Loucy (cell line): Measurements from ENCODE around the gene MACF1.

Experiments used
- H2AFZ ChIP-seq: fragments of 200-600 bp; sonication (generic); 2 replicates; pipeline ENCODE4 v1.6.0; 2016; ENCODE audit warnings: antibody characterized with exemption, mild to moderate bottlenecking, low read length, moderate library complexity
- H3F3A ChIP-seq: fragments of 200-600 bp; 2 replicates; pipeline ENCODE4 v1.6.0; 2016; ENCODE audit warnings: antibody characterized with exemption, low read depth, mild to moderate bottlenecking
- H3K27me3 ChIP-seq: fragments of 200-600 bp; sonication (generic); 2 replicates; pipeline ENCODE4 v1.6.1; 2014; ENCODE audit warnings: low read length, mild to moderate bottlenecking; ENCODE audit not compliant: insufficient read depth, poor library complexity, severe bottlenecking
- H3K36me3 ChIP-seq: fragments of 200-600 bp; sonication (generic); 2 replicates; pipeline ENCODE4 v1.6.1; 2016; ENCODE audit warnings: low read length; ENCODE audit not compliant: insufficient read depth
- H3K4me1 ChIP-seq: fragments of 200-600 bp; sonication (generic); 2 replicates; pipeline ENCODE4 v1.5.1; 2014; ENCODE audit warnings: low read length, mild to moderate bottlenecking; ENCODE audit not compliant: insufficient read depth, poor library complexity, severe bottlenecking
- H3K4me2 ChIP-seq: fragments of 200-600 bp; sonication (generic); 2 replicates; pipeline ENCODE4 v1.6.0; 2014; ENCODE audit warnings: antibody characterized with exemption, low read length, low read depth, mild to moderate bottlenecking; ENCODE audit not compliant: poor library complexity, severe bottlenecking
- H3K4me3 ChIP-seq: fragments of 200-600 bp; sonication (generic); 2 replicates; pipeline ENCODE4 v1.5.1; 2014; ENCODE audit warnings: low read length, mild to moderate bottlenecking, mixed read lengths; ENCODE audit not compliant: poor library complexity, severe bottlenecking
- H3K79me2 ChIP-seq: fragments of 200-600 bp; sonication (generic); 2 replicates; pipeline ENCODE4 v1.6.1; 2014; ENCODE audit warnings: low read length; ENCODE audit not compliant: insufficient read depth
- H3K9ac ChIP-seq: fragments of 200-600 bp; sonication (generic); 2 replicates; pipeline ENCODE4 v1.6.0; 2014; ENCODE audit warnings: mild to moderate bottlenecking, low read depth, low read length, moderate library complexity; ENCODE audit not compliant: poor library complexity, severe bottlenecking
- H3K9me2 ChIP-seq: fragments of 200-600 bp; sonication (generic); replicated peaks from 2 replicates; pipeline ENCODE4 v1.6.1; 2016; ENCODE audit warnings: low read depth, low read length, mixed read lengths
- H3K9me3 ChIP-seq: fragments of 200-600 bp; sonication (generic); 2 replicates; pipeline ENCODE4 v1.6.1; 2014; ENCODE audit warnings: mild to moderate bottlenecking, antibody characterized with exemption, low read length, low read depth; ENCODE audit not compliant: insufficient read depth
- H4K20me1 ChIP-seq: fragments of 200-600 bp; sonication (generic); 2 replicates; pipeline ENCODE4 v1.6.0; 2014; ENCODE audit warnings: antibody characterized with exemption, low read length, mild to moderate bottlenecking; ENCODE audit not compliant: insufficient read depth, poor library complexity, severe bottlenecking
- CTCF ChIP-seq: fragments of 200-600 bp; sonication (generic); conservative IDR thresholded peaks from 2 replicates; pipeline ENCODE4 v1.5.1; 2014; ENCODE audit warnings: mild to moderate bottlenecking, antibody characterized with exemption, low read length
- EZH2phosphoT487 ChIP-seq: fragments of 200-600 bp; IDR thresholded peaks from 2 replicates; pipeline ENCODE4 v1.6.1; 2018; ENCODE audit warnings: antibody characterized with exemption, mild to moderate bottlenecking, moderate library complexity, borderline replicate concordance

MACF1 gene

GRCh38 chr1:39216771-39217170 lies 12.3 kb downstream of the MACF1 start:
- Histone ChIP-seq H3K4me1 (peaks cover 74% of the 10 kb centered on the region), H3K27me3 (no peaks in the 10 kb centered on the region), H3F3A (peaks cover 20% of the 10 kb centered on the region; the same call in 1 of the 2 replicates), H3K4me3 (peak overlapping the region; percentile 76), H3K9me2 (no peaks in the 10 kb centered on the region), H3K9me3 (no peaks in the 10 kb centered on the region), H3K79me2 (peaks cover 93% of the 10 kb centered on the region), H3K4me2 (peak overlapping the region; percentile 92), H4K20me1 (peaks cover 54% of the 10 kb centered on the region), H3K9ac (peak overlapping the region; percentile 81), H3K36me3 (no peaks in the 10 kb centered on the region), H2AFZ (no peak overlapping the region)
- TF ChIP-seq EZH2phosphoT487 (no peak), CTCF (no peak)

- Histone ChIP-seq H3K27me3 (no peaks in the 10 kb centered on the region), H3K9me2 (no peaks in the 10 kb centered on the region), H3F3A (peaks cover 6% of the 10 kb centered on the region; the same call in 1 of the 2 replicates), H2AFZ (no peak overlapping the region), H4K20me1 (peaks cover 89% of the 10 kb centered on the region), H3K4me2 (peak overlapping the region; percentile 57), H3K36me3 (no peaks in the 10 kb centered on the region), H3K9me3 (no peaks in the 10 kb centered on the region), H3K4me1 (peaks cover 55% of the 10 kb centered on the region), H3K4me3 (peak overlapping the region; percentile 33), H3K9ac (no peak overlapping the region), H3K79me2 (peaks cover 100% of the 10 kb centered on the region)
- TF ChIP-seq CTCF (no peak), EZH2phosphoT487 (no peak)
Measured at GRCh38 chr1:39220891-39221870, 16.7 kb downstream of the MACF1 start.

- Histone ChIP-seq H3K9me2 (no peaks in the 10 kb centered on the region), H3K4me3 (no peak overlapping the region), H2AFZ (no peak overlapping the region), H3F3A (no peaks in the 10 kb centered on the region), H3K9me3 (no peaks in the 10 kb centered on the region), H3K36me3 (peaks cover 5% of the 10 kb centered on the region; the same call in 1 of the 2 replicates), H4K20me1 (peaks cover 91% of the 10 kb centered on the region), H3K4me2 (peak overlapping the region; percentile 57), H3K79me2 (peaks cover 100% of the 10 kb centered on the region), H3K4me1 (peaks cover 54% of the 10 kb centered on the region), H3K27me3 (no peaks in the 10 kb centered on the region), H3K9ac (no peak overlapping the region)
- TF ChIP-seq CTCF, result no peak
- TF ChIP-seq EZH2phosphoT487, result no peak
Measured at GRCh38 chr1:39224295-39224829, 19.9 kb downstream of the MACF1 start.
